HG03103 (cell line): Measurements from ENCODE around the gene MRPL47.

Source experiments
- ATAC-seq: cut with Tn5 transposase; IDR thresholded peaks from one replicate; pipeline ENCODE4 v1.9.1; 2021; ENCODE audit warnings: low read depth; ENCODE audit not compliant: unreplicated experiment

MRPL47 gene

DNA sequence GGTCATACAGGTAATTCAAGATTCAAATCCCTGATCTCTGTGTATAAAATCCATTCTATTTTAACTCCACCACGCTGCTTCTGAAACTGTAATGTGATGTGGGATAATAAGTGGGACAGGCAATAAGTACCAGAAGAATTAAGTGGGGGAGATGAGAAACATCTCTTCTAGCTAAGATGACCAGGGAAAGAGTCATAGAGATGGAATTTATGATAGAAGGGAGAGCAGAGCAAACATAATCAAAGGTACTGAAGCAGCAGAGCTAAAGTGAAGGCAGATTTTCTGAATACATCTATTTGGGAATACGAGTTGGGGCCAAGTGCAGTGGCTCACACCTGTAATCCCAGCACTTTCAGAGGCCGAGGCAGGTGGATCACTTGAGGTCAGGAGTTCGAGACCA, 4.9 kb downstream of the MRPL47 start:
- ATAC-seq = no peak

DNA sequence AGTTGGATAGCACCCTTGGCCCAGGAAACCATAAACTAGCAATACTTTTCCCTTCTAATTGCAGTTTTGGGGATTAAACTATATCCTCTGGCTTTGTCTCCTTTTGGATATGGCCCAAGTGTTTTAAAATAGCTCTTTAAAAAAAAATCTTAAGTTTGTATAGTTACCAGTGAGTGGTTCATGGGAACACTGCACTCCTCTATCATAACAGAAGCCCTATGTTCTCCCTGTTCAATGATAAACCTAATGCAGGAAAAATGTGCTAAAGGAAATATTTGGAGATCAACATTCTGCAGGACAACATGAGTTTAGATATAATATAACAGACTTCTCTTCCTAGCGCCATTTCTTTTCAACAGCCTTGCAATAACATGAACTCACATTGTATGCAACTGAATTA, 13.1 kb downstream of the MRPL47 start:
- ATAC-seq = no peak

DNA sequence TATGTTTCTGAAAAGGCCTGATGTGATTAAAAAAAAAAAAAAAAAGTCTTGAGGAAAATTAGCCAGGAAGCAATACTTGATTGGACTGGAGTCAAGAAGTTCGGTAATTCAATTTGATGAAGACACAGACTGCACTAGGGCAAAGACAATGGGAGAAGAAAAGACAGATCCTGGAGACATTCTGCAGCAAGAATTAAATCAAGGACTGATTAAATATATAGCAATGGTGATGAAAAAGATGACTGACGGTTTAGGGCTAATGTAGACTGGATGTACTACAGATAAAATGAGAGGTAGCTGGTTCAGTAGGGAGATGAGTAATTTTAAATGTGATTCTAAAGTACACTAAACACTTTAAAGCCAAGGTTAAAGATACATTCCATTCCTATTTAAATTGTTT, 13.8 kb downstream of the MRPL47 start:
- no peak for ATAC-seq

DNA sequence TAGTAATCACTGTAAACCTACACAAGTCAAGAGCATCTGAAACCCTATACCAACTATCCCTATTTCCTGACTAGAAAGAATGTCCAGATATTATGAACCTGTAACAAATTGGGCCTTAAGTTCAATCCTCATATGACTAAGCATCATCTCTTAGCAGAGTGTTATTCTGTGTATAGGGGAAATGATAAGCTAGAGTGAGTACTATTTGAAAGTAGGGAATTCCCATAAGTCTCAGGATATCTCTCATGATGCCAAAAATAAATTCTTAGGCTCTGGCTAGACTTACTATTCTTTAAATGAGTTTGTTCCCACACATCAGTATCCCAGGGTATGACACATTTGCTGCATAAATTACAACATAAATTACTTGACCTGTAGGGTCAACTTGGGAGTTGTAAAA, 15.3 kb downstream of the MRPL47 start:
- ATAC-seq = no peak

DNA sequence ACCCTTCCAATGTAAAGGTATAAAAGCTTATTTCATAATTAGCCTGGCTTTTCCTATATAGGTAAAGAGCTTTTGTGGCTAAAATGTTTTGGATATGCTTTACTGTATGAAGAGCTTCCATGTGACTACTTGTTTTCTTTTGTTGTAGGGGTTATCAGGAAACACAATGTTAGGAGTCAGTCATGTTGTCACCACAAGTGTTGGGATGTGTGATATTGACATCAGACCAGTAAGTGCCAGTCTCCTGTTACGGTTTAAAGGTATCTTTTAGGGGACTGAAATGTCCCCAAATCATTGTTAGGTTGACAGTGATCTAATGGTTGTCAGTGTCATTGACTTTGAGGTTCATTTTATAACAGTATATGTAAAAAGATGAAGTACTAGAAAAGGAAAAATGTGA, 23.4 kb downstream of the MRPL47 start:
- ATAC-seq = no peak

- no peak for ATAC-seq
Measured at GRCh38 chr3:179565496-179565895, 38.9 kb downstream of the MRPL47 start.

DNA sequence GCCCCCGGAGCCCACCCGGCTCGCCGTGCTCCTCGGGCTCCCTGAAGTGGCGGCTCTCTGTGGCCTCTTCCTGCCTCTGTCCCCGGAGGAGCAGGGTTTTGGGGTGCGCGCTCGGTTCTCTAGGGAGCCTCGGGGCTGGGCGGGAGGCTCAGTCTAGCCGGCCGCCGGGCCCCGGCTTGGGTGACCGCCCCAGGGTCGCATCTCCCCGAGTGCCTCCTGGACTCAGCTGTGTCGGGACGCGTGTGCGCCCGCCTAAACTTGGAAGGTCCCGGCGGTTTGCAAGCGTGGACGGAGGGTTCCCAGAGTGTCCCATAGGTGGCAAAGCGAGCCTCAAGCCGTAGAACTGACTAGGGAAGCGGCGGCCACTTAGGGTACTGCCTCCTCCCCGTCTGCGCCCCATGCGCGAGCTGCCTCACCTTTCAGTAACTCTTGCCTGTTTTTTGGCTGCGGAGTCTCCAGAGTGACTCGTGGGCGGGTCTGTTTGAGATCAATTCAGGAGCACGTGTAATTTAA, 41.1 kb downstream of the MRPL47 start:
- ATAC-seq = peak; percentile 41

DNA sequence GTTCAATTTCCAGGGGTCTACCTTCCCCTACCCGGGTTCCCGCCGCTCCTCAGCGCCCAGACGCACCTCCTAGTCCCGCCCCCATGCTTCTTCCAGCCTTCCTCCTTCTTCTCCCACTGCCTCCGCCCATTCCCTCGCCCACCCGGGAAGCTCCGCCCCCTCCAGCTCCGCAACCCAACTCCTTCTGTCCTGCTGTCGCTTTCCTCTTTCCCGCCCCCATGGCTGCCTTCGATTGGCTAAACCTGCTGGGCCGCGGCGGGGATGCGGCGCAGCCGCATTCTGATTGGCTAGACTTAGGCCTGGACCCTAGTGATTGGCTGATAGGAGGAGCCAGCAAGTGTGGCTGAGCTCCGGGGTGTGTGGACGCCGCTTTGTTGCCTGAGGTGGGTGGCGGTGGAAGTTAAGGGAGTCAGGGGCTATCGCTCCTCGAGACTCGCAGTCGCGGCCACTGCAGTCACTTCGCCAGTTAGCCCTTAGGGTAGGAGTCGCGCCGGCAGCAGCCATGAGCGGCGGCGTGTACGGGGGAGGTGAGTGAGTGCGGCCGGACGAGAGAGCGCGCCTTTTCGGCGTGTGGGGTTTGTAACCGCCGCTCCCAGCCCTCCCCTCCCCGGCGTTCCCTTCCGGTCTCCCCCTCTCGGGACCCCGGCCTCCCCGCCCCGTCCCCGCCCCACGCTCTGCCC, 41.7 kb downstream of the MRPL47 start, which contains the start of gene ACTL6A:
ACTL6A (plus strand) TSS at position 336 of the 680 bp plus-strand sequence; CDS start at position 503, 167 bp downstream.
- ATAC-seq = peak; percentile 94

GRCh38 chr3:179560791-179561190, 43.6 kb downstream of the MRPL47 start:
- no peak for ATAC-seq

- ATAC-seq = no peak
Measured at GRCh38 chr3:179558742-179559364, 45.6 kb downstream of the MRPL47 start.

DNA sequence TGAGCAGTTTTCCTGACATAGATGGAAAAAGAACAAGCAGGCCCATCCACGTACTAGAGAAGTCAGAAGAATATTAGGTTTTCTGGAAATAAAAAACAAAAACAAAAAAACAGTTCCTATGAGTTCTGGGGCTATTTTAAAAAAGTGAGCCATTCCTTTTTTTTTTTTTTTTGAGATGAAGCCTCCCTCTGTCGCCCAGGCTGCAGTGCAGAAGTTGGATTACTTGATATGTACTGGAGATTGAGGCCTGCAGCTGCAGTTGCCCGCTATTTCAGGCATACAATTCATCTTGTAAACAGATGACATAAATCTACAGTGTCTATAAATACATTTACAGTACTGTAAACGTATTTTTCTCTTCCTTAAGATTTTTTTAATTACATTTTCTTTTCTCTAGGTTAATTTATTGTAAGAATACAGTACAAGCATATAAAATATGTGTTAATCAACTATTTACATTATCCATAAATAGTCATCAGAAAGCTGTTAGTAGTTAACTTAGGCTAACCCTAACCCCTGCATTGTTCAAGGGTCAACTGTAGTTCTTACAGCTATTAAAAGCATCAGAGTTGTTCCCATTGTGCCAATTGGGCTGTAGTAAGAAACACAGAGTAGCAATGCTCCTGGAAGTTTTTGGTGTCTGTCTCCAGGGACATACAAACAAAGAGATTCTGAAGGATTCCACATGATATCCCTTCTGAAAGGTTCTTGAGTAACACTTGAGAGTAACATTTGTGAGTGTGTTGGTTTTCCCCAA, 52.9 kb downstream of the MRPL47 start:
- no peak for ATAC-seq

GRCh38 chr3:179546814-179547241, 57.6 kb downstream of the MRPL47 start:
- no peak for ATAC-seq

DNA sequence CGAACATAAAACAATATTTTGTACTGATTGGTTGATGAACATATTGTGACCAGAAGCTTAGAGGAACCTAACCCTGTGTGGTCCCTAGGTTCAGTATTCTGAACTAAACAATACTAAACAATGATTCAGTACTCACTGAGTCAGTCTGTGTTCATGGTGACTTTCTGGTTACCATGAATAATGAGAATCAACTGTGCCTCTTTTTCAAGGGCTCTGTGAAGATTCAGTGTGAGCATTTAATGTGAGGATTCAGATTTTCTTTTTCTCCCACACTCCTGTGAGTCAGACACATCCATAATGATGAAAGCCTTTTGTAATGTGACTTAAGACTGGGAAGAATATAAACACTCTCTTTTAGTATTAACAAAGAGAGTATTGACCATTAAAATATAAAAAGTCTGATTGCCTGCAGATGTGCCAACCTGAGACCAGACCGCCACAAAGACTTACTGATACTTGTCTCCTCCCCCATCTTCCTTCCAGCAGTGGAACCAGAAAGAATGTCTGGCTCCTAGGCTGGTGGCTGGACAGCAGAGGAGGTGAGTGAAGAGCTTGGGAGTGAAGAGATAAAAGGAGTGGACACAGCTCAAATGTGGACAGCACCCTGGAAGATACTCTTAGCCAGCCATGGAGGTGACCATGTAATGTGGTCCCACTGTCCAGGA, 59.3 kb downstream of the MRPL47 start:
- no peak for ATAC-seq

DNA sequence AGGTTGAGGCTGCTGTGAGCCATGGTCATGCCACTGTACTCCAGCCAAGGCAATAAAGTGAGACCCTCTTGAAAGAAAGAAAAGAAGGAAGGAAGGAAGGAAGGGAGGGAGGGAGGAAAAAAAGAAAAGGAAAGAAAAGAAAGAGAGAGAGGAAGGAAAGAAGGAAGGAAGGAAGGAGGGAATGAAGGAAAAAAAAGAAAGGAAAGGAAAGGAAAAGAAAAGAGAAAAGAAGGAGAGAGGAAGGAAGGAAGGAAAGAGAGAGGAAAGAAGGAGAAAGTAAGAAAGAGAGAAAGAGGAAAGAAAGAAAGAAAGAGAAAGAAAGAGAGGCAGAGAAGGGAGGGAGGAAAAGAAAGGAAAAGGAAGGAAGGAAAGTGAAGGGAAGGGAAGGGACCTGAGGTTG, 62.1 kb downstream of the MRPL47 start:
- ATAC-seq = no peak

GRCh38 chr3:179541596-179541995, 62.8 kb downstream of the MRPL47 start:
- ATAC-seq = no peak

DNA sequence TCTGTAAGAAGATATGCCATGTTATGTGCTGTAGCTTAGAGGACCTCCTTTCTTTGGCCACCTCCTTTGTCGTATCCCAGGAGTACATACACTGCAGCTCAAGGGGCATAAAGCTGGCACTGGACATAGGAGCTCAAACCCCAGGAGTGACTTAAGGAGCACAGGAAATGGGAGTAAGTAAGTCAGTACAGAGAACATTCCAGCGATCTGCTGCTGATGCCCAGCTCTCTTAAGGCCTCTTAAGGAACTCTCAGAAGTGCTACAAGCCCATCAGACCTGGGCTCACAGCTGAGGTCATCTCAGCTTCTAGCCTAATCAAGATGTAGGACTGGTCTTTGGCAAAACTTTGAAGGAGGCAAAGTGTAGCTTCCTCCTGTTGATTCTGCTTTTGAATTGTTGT, 63.3 kb downstream of the MRPL47 start:
- no peak for ATAC-seq
